Vagina (tissue), 2 donors: ENCODE data around the gene AK4.

Experiments
- CTCF ChIP-seq, 3 experiments: fragments of 450-650 bp in 2 of 3; fragments of 200-600 bp in 1 of 3; sonication (generic) in 1 of 3; IDR thresholded peaks; one replicate each; pipeline ENCODE4 v1.5.1; 2017 to 2019; ENCODE audit warnings: antibody characterized with exemption in 3 of 3, mild to moderate bottlenecking in 2 of 3, moderate library complexity in 2 of 3
- POLR2A ChIP-seq, 2 donors: fragments of 450-650 bp; IDR thresholded peaks; one replicate each; pipeline ENCODE4 v1.6.1; 2017; ENCODE audit warnings: antibody characterized with exemption in 2 of 2, mild to moderate bottlenecking in 2 of 2, moderate library complexity in 2 of 2

GRCh38 chr1:65147424-65148177, 402 bp upstream of the AK4 start:
- TF ChIP-seq POLR2A (IDR thresholded peaks at IDR 0.05) (no peak), CTCF (IDR thresholded peaks at IDR 0.05) (no peak)
